Activated T-cell treated with anti-CD3 and anti-CD28 coated beads, Interleukin-2, amount 50 U/mL, for 4 hours (primary cell): ENCODE results near the gene SLAMF1. TPM values are rescaled to one million over a fixed set of nuclear protein-coding genes. Genes with fewer than 3 reads are reported as not detected.
"Not testable (repeated sequence)": the region's sequence is repeated elsewhere in the genome, so short reads cannot be mapped to it uniquely, and the experiment has no call there.

Experiments
- ATAC-seq, 2 donors: fragments of 200-7000 bp; cut with Tn5 transposase; one replicate each; pipeline ENCODE4 v1.10.0; 2021
- DNase-seq: peaks from one replicate; pipeline ENCODE4 v3.0.0-alpha.2; 2020
- H3K27me3 Mint-ChIP-seq: one replicate; pipeline ENCODE4 v1.8.0; 2021; ENCODE audit warnings: low read depth, mixed read lengths
- H3K36me3 Mint-ChIP-seq: one replicate; pipeline ENCODE4 v1.8.0; 2022; ENCODE audit warnings: mixed read lengths; ENCODE audit not compliant: insufficient read depth
- H3K4me1 Mint-ChIP-seq: one replicate; pipeline ENCODE4 v1.8.0; 2021; ENCODE audit warnings: low read depth, mixed read lengths
- H3K4me3 Mint-ChIP-seq: one replicate; pipeline ENCODE4 v1.8.0; 2021; ENCODE audit warnings: mild to moderate bottlenecking, moderate library complexity, mixed read lengths
- H3K9me3 Mint-ChIP-seq: one replicate; pipeline ENCODE4 v1.8.0; 2021; ENCODE audit warnings: mixed read lengths
- total RNA-seq, 3 donors: library from RNA; stranded (reverse); gene quantifications; one replicate each; pipeline ENCODE4 v1.2.1, GENCODE V29; 2021

Gene SLAMF1
- total RNA-seq, 3 donors from 2014 or later, result 69.2 to 138 (median 96.6) TPM

DNA sequence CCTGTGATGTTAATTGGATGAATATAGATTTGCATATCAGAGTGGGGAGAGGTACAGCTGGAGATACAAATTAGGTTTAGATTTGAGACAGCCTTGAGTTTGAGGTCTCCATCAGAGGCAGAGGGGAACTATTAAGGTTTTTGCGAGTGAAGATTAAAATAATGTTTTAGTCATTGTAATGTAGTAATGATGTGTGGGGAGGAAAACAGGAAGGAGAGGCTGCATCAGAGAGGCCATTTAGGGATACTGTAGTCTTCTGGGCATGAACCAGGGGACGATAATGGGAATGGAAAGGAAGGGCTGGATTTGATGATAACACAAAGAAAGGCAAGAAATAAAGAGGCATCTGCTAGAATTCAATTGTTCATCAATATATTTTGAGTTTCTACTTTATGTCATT, 77.0 kb downstream of the SLAMF1 start:
- peak overlapping the region; percentile 3 for H3K4me3 Mint-ChIP-seq
- peaks cover 95% of the 10 kb centered on the region for H3K4me1 Mint-ChIP-seq
- H3K36me3 Mint-ChIP-seq, result peaks cover 15% of the 10 kb centered on the region
- peaks cover 7% of the 10 kb centered on the region for H3K9me3 Mint-ChIP-seq
- no peak for DNase-seq
- ATAC-seq, result no peak
- no peaks in the 10 kb centered on the region for H3K27me3 Mint-ChIP-seq

GRCh38 chr1:160567858-160568682, 78.8 kb downstream of the SLAMF1 start:
- peaks cover 10% of the 10 kb centered on the region for H3K9me3 Mint-ChIP-seq
- no peaks in the 10 kb centered on the region for H3K27me3 Mint-ChIP-seq
- DNase-seq (peak; percentile 67), ATAC-seq (peak; percentile 96 to 99)
- peaks cover 22% of the 10 kb centered on the region for H3K36me3 Mint-ChIP-seq
- peak overlapping the region; percentile 55 for H3K4me3 Mint-ChIP-seq
- H3K4me1 Mint-ChIP-seq, result peaks cover 93% of the 10 kb centered on the region

GRCh38 chr1:160567341-160567740, 79.5 kb downstream of the SLAMF1 start:
- no peak for DNase-seq
- H3K36me3 Mint-ChIP-seq, result peaks cover 28% of the 10 kb centered on the region
- ATAC-seq, result no peak
- H3K4me1 Mint-ChIP-seq, result peaks cover 91% of the 10 kb centered on the region
- peak overlapping the region; percentile 55 for H3K4me3 Mint-ChIP-seq
- H3K9me3 Mint-ChIP-seq, result peaks cover 10% of the 10 kb centered on the region
- H3K27me3 Mint-ChIP-seq, result no peaks in the 10 kb centered on the region

DNA sequence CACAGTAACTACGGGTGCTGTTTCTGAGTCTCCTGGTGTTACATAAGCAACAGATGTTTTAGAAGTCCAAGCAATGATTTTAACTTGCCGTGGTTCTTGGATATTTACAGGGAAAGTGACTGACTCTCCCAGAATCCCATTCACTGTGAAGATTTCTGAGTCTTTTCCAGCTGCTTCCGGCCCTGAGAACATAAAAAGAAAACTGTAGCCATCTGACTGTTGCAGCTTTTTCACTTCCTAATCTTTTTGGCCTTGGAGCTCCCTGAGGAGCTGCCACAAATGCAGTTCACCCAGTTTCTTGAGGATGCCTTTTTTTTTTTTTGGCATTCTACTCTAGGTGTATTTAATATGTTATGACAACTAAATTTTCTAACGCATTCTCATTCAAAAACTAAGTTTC, 81.3 kb downstream of the SLAMF1 start:
- H3K36me3 Mint-ChIP-seq, result peaks cover 24% of the 10 kb centered on the region
- ATAC-seq (no peak), DNase-seq (no peak)
- H3K4me3 Mint-ChIP-seq, result no peak overlapping the region
- no peaks in the 10 kb centered on the region for H3K27me3 Mint-ChIP-seq
- peaks cover 10% of the 10 kb centered on the region for H3K9me3 Mint-ChIP-seq
- H3K4me1 Mint-ChIP-seq, result peaks cover 91% of the 10 kb centered on the region

- H3K9me3 Mint-ChIP-seq, H3K27me3 Mint-ChIP-seq, ATAC-seq, DNase-seq, H3K4me3 Mint-ChIP-seq: not testable (repeated sequence)
- Mint-ChIP-seq H3K36me3 (peaks cover 24% of the 10 kb centered on the region), H3K4me1 (peaks cover 93% of the 10 kb centered on the region)
Observed at GRCh38 chr1:160563230-160563629, 83.6 kb downstream of the SLAMF1 start.

- not testable (repeated sequence) for ATAC-seq, H3K4me3 Mint-ChIP-seq, DNase-seq, H3K9me3 Mint-ChIP-seq, H3K27me3 Mint-ChIP-seq
- H3K4me1 Mint-ChIP-seq, result peaks cover 92% of the 10 kb centered on the region
- H3K36me3 Mint-ChIP-seq, result peaks cover 24% of the 10 kb centered on the region
Observed at GRCh38 chr1:160562745-160563144, 84.1 kb downstream of the SLAMF1 start.

GRCh38 chr1:160560806-160561205, 86.0 kb downstream of the SLAMF1 start:
- H3K4me1 Mint-ChIP-seq, result peaks cover 84% of the 10 kb centered on the region
- H3K27me3 Mint-ChIP-seq, result no peaks in the 10 kb centered on the region
- H3K4me3 Mint-ChIP-seq, result peak overlapping the region; percentile 75
- peaks cover 26% of the 10 kb centered on the region for H3K36me3 Mint-ChIP-seq
- no peak for ATAC-seq
- no peak for DNase-seq
- peaks cover 3% of the 10 kb centered on the region for H3K9me3 Mint-ChIP-seq

DNA sequence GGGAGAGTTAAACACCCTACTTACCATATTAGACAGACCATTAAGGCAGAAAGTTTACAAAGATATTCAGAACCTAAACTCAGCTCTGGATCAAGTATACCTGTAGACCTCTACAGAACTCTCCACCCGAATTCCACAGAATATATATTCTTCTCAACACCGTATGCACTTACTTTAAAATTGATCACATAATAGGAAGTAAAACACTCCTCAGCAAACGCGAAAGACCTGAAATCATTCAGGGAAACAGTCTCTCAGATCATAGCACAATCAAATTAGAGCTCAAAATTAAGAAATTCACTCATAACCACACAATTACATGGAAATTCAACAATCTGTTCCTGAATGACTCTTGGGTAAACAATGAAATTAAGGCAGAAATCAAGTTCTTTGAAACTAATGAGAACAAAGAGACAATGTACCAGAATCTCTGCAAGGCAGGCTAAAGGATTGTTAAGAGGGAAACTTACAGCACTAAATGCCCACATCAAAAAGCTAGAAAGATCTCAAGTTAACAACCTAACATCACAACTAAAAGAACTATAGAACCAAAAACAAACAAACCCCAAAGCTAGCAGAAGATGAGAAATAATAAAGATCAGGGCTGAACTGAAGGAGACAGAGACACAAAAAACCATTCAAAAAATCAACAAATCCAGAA, 86.7 kb downstream of the SLAMF1 start:
- peaks cover 3% of the 10 kb centered on the region for H3K9me3 Mint-ChIP-seq
- no peak for DNase-seq
- peaks cover 24% of the 10 kb centered on the region for H3K36me3 Mint-ChIP-seq
- peak; percentile 26 to 46 for ATAC-seq
- peak overlapping the region; percentile 75 for H3K4me3 Mint-ChIP-seq
- no peaks in the 10 kb centered on the region for H3K27me3 Mint-ChIP-seq
- peaks cover 82% of the 10 kb centered on the region for H3K4me1 Mint-ChIP-seq

DNA sequence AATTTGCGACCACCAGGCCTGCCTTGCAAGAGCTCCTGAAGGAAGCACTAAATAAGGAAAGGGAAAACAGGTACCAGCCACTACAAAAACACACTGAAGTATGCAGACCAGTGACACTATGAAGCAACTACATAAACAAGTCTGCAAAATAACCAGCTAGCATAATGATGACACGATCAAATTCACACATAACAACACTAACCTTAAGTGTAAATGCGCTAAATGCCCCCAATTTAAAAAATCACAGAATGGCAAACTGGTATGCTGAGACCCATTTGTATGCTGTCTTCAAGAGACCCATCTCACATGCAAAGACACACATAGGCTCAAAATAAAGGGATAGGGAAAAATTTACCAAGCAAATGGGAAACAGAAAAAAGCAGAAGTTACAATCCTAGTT, 87.4 kb downstream of the SLAMF1 start:
- Mint-ChIP-seq H3K36me3 (peaks cover 19% of the 10 kb centered on the region), H3K4me1 (peaks cover 76% of the 10 kb centered on the region), H3K4me3 (peak overlapping the region; percentile 75)
- DNase-seq, H3K27me3 Mint-ChIP-seq, H3K9me3 Mint-ChIP-seq: not testable (repeated sequence)
- peak in 1 of 2 donors; percentile 25 for ATAC-seq

GRCh38 chr1:160558660-160559380, 88.0 kb downstream of the SLAMF1 start:
- H3K36me3 Mint-ChIP-seq, result peaks cover 21% of the 10 kb centered on the region
- peaks cover 3% of the 10 kb centered on the region for H3K9me3 Mint-ChIP-seq
- H3K27me3 Mint-ChIP-seq, result no peaks in the 10 kb centered on the region
- peak overlapping the region; percentile 75 for H3K4me3 Mint-ChIP-seq
- peaks cover 70% of the 10 kb centered on the region for H3K4me1 Mint-ChIP-seq
- DNase-seq (no peak), ATAC-seq (peak in 1 of 2 donors; percentile 28)

Other genes with a start within 250 kb of the SLAMF1 start
- gene VANGL2, start 246.5 kb downstream of the SLAMF1 start, total RNA-seq, result under 1 TPM; 0.08 TPM
- 10 to 100 TPM; 19.4 to 26.6 (median 19.6) TPM for gene SLAMF6, start 123.8 kb downstream of the SLAMF1 start, total RNA-seq
- 10 to 100 TPM in 1 of 3 donors, 1 to 10 TPM in 2; 7.0 to 14.7 (median 7.7) TPM for gene CD84, start 67.5 kb downstream of the SLAMF1 start, total RNA-seq
- 100 to 1,000 TPM; 313 to 347 (median 336) TPM for gene CD48, start 64.8 kb upstream of the SLAMF1 start, total RNA-seq
- 10 to 100 TPM; 44.1 to 80.5 (median 71.7) TPM for gene SLAMF7, start 92.2 kb upstream of the SLAMF1 start, total RNA-seq
- gene LY9, start 149.1 kb upstream of the SLAMF1 start, total RNA-seq, result 10 to 100 TPM in 2 of 3 donors, 1 to 10 TPM in 1; 8.9 to 21.4 (median 16.5) TPM
- under 1 TPM; 0.30 to 0.53 (median 0.38) TPM for gene CD244, start 215.8 kb upstream of the SLAMF1 start, total RNA-seq
- gene ITLN1, start 238.1 kb upstream of the SLAMF1 start, total RNA-seq, result not detected